ENCODE measurements around the gene RNF8.
"Not testable (repeated sequence)": the region's sequence is repeated elsewhere in the genome, so short reads cannot be mapped to it uniquely, and the experiment has no call there.

Gene RNF8

DNA sequence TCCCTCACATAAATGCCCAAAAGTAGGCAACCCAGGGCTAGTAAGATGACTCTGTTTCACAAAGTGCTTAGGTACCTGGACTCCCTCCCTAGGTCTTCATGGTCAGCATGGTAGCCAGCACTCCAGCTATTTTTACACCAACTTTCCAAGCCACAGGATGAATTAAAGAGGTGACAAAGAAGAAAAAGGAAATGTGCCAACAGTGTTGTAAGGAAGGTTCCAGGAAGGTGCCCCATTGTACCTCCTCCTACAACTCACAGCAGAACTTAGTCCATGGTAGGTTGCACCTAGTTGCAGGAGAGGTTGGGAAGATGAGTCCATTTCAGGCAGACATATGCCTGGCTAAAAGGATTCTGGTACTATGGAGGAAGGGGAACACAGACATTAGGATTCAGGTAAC, 19.7 kb upstream of the RNF8 start:
- Mint-ChIP-seq H3K9me3 (no peaks in the 10 kb centered on the region), H3K36me3 (peaks cover 23 to 29% of the 10 kb centered on the region in 2 donors), H3K4me3 (no peak overlapping the region), H3K27ac (peak overlapping the region; percentile 42), H3K4me1 (no peaks in the 10 kb centered on the region), H3K27me3 (no peaks in the 10 kb centered on the region)
- no peak for DNase-seq
- ATAC-seq (replicated peaks): no peak

GRCh38 chr6:37338317-37338716, 15.5 kb upstream of the RNF8 start:
- not testable (repeated sequence) for H3K27ac Mint-ChIP-seq, H3K4me3 Mint-ChIP-seq
- peaks cover 9 to 24% of the 10 kb centered on the region in 2 donors for H3K36me3 Mint-ChIP-seq

GRCh38 chr6:37338745-37339255, 15.0 kb upstream of the RNF8 start:
- no peak for ATAC-seq (replicated peaks)
- DNase-seq: no peak
- peaks cover 9 to 22% of the 10 kb centered on the region in 2 donors for H3K36me3 Mint-ChIP-seq
- no peak overlapping the region for H3K4me3 Mint-ChIP-seq
- H3K9me3 Mint-ChIP-seq: no peaks in the 10 kb centered on the region
- peaks cover 4 to 6% of the 10 kb centered on the region in 2 donors for H3K27me3 Mint-ChIP-seq
- peaks cover 0 to 2% of the 10 kb centered on the region in 2 donors for H3K4me1 Mint-ChIP-seq
- H3K27ac Mint-ChIP-seq: no peak overlapping the region

More at GRCh38 chr6:37338317-37338716, 15.5 kb upstream of the RNF8 start:
- not testable (repeated sequence) for H3K4me1 Mint-ChIP-seq; DNase-seq; ATAC-seq (replicated peaks); H3K27me3 Mint-ChIP-seq; H3K9me3 Mint-ChIP-seq

DNA sequence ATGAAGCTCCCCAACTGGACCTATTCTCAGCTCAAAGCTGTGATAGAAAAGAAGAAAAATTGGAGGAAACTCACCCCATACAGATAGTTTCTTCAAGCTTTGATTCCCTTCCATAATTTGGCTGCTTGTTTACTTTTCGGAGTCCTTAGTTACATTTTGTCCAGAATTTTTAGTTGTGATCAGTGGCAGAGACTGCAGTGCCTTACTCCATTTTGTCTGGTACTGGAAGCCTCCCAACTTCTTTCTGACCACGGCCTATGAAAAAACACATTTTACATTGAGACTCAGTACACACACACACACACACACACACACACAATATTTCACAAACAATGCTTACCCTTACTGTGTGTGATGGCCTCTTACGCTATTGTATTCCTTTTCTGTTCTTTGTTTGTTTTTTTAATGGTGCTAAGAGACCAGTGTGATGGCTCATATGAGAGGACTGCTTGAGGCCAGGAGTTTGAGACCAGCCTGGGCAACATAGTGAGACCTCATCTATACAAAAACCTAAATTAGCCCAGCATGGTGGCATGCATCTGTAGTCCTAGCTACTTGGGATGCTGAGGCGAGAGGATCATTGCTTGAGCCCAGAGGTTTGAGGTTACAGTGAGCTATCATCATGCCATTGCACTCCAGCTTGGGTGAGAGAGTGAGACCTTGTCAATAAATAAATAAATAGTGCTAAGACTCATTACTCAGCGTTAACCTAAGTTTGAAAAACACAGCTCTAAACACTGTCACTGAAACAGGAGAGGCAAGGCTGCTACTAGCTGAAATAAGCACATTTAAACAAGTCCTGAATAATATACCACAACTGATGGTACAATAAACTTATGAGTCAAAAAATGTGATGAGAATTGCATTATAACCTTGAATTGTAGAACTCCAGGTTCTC, 13.8 kb upstream of the RNF8 start:
- Mint-ChIP-seq H3K27ac (no peak overlapping the region), H3K27me3 (peaks cover 4 to 6% of the 10 kb centered on the region in 2 donors), H3K4me1 (peaks cover 0 to 2% of the 10 kb centered on the region in 2 donors), H3K9me3 (no peaks in the 10 kb centered on the region), H3K36me3 (peaks cover 6 to 14% of the 10 kb centered on the region in 2 donors), H3K4me3 (no peak overlapping the region)
- DNase-seq: no peak
- ATAC-seq (replicated peaks): no peak

GRCh38 chr6:37340639-37340943, 13.2 kb upstream of the RNF8 start:
- no peak for DNase-seq
- Mint-ChIP-seq H3K4me3 (no peak overlapping the region), H3K27me3 (peaks cover 4 to 6% of the 10 kb centered on the region in 2 donors), H3K4me1 (peaks cover 0 to 2% of the 10 kb centered on the region in 2 donors), H3K36me3 (peaks cover 6 to 14% of the 10 kb centered on the region in 2 donors), H3K27ac (no peak overlapping the region), H3K9me3 (no peaks in the 10 kb centered on the region)
- ATAC-seq (replicated peaks): no peak

GRCh38 chr6:37343248-37343647, 10.5 kb upstream of the RNF8 start:
- no peak overlapping the region for H3K4me3 Mint-ChIP-seq
- peaks cover 0 to 2% of the 10 kb centered on the region in 2 donors for H3K4me1 Mint-ChIP-seq
- H3K9me3 Mint-ChIP-seq: no peaks in the 10 kb centered on the region
- ATAC-seq (replicated peaks): no peak
- no peak for DNase-seq
- H3K36me3 Mint-ChIP-seq: peaks cover 3 to 10% of the 10 kb centered on the region in 2 donors
- no peak overlapping the region for H3K27ac Mint-ChIP-seq
- H3K27me3 Mint-ChIP-seq: peaks cover 12 to 15% of the 10 kb centered on the region in 2 donors

DNA sequence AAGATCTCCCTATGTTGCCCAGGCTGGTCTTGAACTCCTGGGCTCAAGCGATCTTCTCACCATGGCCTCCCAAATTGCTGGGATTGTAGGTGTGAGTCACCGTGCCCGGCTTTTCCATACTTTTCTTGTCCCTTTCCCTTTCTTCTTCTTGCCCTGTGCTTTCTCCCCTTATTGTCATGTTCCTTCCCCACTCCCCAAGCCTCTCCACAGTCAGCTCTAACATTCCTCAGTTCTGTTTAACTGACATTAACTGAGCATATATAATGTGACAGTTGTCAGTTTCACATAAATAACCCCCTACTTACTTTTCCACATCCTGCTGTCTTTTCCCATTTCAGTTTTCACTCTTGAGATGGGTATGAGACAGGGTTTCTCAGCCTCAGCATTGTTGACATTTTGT, 9.5 kb upstream of the RNF8 start:
- peaks cover 0 to 2% of the 10 kb centered on the region in 2 donors for H3K4me1 Mint-ChIP-seq
- H3K27me3 Mint-ChIP-seq: peaks cover 12 to 15% of the 10 kb centered on the region in 2 donors
- H3K36me3 Mint-ChIP-seq: peaks cover 3 to 10% of the 10 kb centered on the region in 2 donors
- no peak for ATAC-seq (replicated peaks)
- no peaks in the 10 kb centered on the region for H3K9me3 Mint-ChIP-seq
- no peak overlapping the region for H3K27ac Mint-ChIP-seq
- no peak overlapping the region for H3K4me3 Mint-ChIP-seq
- DNase-seq: no peak

DNA sequence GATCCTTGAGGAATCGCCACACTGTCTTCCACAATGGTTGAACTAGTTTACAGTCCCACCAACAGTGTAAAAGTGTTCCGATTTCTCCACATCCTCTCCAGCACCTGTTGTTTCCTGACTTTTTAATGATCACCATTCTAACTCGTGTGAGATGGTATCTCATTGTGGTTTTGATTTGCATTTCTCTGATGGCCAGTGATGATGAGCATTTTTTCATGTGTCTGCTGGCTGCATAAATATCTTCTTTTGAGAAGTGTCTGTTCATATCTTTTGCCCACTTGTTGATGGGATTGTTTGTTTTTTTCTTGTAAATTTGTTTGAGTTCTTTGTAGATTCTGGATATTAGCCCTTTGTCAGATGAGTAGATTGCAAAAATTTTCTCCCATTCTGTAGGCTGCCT, 8.0 kb upstream of the RNF8 start:
- peaks cover 12 to 15% of the 10 kb centered on the region in 2 donors for H3K27me3 Mint-ChIP-seq
- DNase-seq; H3K9me3 Mint-ChIP-seq; H3K4me1 Mint-ChIP-seq; H3K4me3 Mint-ChIP-seq; H3K36me3 Mint-ChIP-seq; H3K27ac Mint-ChIP-seq; ATAC-seq (replicated peaks): not testable (repeated sequence)

GRCh38 chr6:37347177-37347576, 6.6 kb upstream of the RNF8 start:
- Mint-ChIP-seq H3K4me1 (peaks cover 0 to under 1% of the 10 kb centered on the region in 2 donors), H3K27me3 (peaks cover 6 to 11% of the 10 kb centered on the region in 2 donors), H3K36me3 (peaks cover under 1 to 4% of the 10 kb centered on the region in 2 donors), H3K27ac (no peak overlapping the region), H3K4me3 (no peak overlapping the region), H3K9me3 (no peaks in the 10 kb centered on the region)
- ATAC-seq (replicated peaks): no peak
- no peak for DNase-seq

DNA sequence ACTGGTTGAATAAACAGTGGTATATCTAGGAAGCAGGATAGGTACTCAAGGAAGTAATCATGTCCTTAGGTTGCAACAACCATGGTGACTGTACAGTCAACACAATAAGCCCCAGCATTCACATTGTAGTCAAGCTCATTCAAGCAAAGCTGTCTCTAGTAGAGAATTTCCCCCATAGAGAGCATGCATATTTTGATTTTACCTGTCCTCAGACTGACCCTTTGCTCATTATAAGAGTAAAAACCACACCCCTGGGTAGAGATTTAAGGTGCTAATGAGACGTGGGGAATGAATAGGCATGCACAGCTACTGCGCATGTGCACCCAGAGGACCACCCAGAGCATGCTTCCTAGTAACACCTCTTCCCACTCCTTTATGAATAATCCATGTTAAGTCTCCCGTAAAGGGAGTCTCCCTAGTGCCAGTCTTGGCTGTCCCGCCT, 6.1 kb upstream of the RNF8 start:
- peaks cover 6 to 11% of the 10 kb centered on the region in 2 donors for H3K27me3 Mint-ChIP-seq
- no peak overlapping the region for H3K4me3 Mint-ChIP-seq
- no peak overlapping the region for H3K27ac Mint-ChIP-seq
- ATAC-seq (replicated peaks) (no peak), DNase-seq (no peak)
- peaks cover 0 to 5% of the 10 kb centered on the region in 2 donors for H3K4me1 Mint-ChIP-seq
- peaks cover 0 to 3% of the 10 kb centered on the region in 2 donors for H3K36me3 Mint-ChIP-seq
- H3K9me3 Mint-ChIP-seq: no peaks in the 10 kb centered on the region

GRCh38 chr6:37351027-37351426, 2.8 kb upstream of the RNF8 start:
- H3K4me1 Mint-ChIP-seq: peaks cover 18 to 30% of the 10 kb centered on the region in 2 donors
- peaks cover 0 to 4% of the 10 kb centered on the region in 2 donors for H3K9me3 Mint-ChIP-seq
- peaks cover 7 to 8% of the 10 kb centered on the region in 2 donors for H3K36me3 Mint-ChIP-seq
- H3K4me3 Mint-ChIP-seq: no peak overlapping the region
- no peak for ATAC-seq (replicated peaks)
- peaks cover 6 to 11% of the 10 kb centered on the region in 2 donors for H3K27me3 Mint-ChIP-seq
- no peak for DNase-seq
- H3K27ac Mint-ChIP-seq: no peak overlapping the region

DNA sequence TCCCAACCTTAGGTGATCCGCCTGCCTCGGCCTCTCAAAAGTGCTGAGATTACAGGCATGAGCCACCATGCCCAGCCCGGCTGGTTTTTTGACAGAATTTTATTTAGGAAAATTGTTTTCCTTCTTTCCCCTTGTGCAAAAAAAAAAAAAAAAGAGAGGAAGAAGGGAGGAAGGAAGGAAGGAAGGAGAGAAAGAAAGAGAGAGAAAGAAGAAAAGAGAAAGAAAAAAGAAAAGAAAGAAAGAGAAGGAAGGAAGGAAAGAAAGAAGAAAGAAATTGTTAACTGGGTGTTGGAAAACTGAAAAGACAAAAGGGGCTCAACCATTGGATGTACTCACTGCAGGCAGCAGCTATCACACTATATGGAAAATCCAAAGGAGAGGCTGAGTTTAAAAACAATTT, 1.4 kb upstream of the RNF8 start:
- Mint-ChIP-seq H3K27ac (peak overlapping the region; percentile 20), H3K4me3 (peak overlapping the region; percentile 41 to 50)

DNA sequence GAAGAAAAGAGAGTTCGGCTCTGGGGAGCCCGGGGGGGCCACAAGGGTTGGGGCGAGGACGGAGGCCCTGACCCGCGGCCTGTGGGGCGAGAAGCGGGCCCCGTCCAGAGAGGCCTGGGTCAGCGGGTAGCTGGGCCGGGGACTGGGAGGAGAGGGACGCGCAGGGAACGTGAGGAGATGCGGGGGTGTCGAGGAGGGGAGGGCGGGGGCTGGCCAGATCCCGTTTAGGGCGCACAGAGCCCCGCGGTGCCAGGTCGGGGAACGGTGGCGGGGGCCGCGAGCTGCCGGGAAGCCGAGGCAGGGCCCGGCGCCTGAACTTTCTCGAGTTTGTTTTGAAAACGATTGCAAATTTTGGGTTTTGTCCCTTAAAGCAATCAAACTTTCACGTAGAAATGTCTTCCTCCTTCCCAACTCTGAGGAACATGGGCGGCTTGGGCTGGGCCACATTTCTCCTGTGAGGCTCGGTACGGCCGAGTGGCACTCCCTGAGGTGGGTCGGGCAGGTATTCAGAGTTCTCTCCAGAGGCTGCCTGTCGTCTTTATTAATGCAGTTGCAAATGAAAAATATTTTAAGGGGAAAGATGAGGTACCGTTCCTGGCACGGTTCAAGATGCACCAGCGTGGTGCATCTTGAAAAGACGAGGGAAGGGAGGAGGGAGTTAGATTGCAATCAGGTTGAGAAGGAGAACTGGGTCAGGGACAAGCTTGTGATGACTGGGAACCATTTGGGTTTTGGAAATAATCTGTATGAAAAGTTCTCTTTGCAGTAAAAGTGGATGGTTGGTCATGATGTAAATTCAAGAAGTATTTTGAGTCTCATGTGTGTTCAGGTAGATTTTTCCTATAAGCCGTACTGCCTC, 972 bp downstream of the RNF8 start:
- H3K27ac Mint-ChIP-seq: peak overlapping the region; percentile 94
- H3K27me3 Mint-ChIP-seq: no peaks in the 10 kb centered on the region
- peaks cover 11 to 13% of the 10 kb centered on the region in 2 donors for H3K36me3 Mint-ChIP-seq
- DNase-seq (no peak), ATAC-seq (replicated peaks) (peak; percentile 21 to 22)
- H3K4me3 Mint-ChIP-seq: peak overlapping the region; percentile 97 to 99
- peaks cover 21 to 57% of the 10 kb centered on the region in 2 donors for H3K4me1 Mint-ChIP-seq
- H3K9me3 Mint-ChIP-seq: peaks cover 0 to 4% of the 10 kb centered on the region in 2 donors

More for the DNA sequence above, 1.4 kb upstream of the RNF8 start:
- no peak for ATAC-seq (replicated peaks)
- no peak for DNase-seq
- Mint-ChIP-seq H3K27me3 (peaks cover 0 to 4% of the 10 kb centered on the region in 2 donors), H3K9me3 (peaks cover 0 to 4% of the 10 kb centered on the region in 2 donors), H3K4me1 (peaks cover 19 to 42% of the 10 kb centered on the region in 2 donors), H3K36me3 (peaks cover 5 to 7% of the 10 kb centered on the region in 2 donors)

- Mint-ChIP-seq H3K27me3 (no peaks in the 10 kb centered on the region), H3K27ac (no peak overlapping the region), H3K36me3 (peaks cover 16 to 18% of the 10 kb centered on the region in 2 donors), H3K4me3 (no peak overlapping the region), H3K9me3 (peaks cover 0 to 4% of the 10 kb centered on the region in 2 donors), H3K4me1 (peaks cover 21 to 55% of the 10 kb centered on the region in 2 donors)
- no peak for DNase-seq
- ATAC-seq (replicated peaks): no peak
Observed at GRCh38 chr6:37357288-37357687, 3.5 kb downstream of the RNF8 start.
